NCI-H748 (cell line): ENCODE results near the gene NVL.
"Not testable (repeated sequence)": the region's sequence is repeated elsewhere in the genome, so short reads cannot be mapped to it uniquely, and the experiment has no call there.

Source experiments
- DNase-seq: peaks from one replicate; lab custom pipeline; 2025; ENCODE audit not compliant: unreplicated experiment; lab: John Stamatoyannopoulos, UW

NVL gene

GRCh38 chr1:224338150-224338838 is 8.3 kb upstream of the NVL start:
- no peak for DNase-seq

GRCh38 chr1:224333939-224334786 is 4.2 kb upstream of the NVL start:
- no peak for DNase-seq

GRCh38 chr1:224333309-224333926 is 3.4 kb upstream of the NVL start:
- peak; percentile 54 for DNase-seq

DNA sequence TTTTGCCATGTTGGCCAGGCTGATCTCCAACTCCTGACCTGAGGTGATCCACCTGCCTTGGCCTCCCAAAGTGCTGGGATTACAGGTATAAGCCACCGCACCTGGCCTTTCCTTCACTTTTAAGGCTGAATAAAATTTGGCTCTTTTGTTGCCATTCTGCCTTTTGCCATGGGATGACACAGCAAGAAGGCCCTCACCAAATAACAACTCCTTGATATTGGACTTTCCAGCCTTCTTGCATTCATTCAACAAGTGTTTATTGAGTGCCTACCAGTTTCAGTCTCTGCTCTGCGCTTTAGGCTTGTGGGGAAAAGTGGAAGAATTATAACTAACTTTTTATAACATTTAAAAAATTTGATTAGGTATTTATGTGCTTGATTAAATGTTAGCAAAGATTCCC is 1.9 kb upstream of the NVL start:
- no peak for DNase-seq

- no peak for DNase-seq
Measured at GRCh38 chr1:224331326-224331725, 1.4 kb upstream of the NVL start.

DNA sequence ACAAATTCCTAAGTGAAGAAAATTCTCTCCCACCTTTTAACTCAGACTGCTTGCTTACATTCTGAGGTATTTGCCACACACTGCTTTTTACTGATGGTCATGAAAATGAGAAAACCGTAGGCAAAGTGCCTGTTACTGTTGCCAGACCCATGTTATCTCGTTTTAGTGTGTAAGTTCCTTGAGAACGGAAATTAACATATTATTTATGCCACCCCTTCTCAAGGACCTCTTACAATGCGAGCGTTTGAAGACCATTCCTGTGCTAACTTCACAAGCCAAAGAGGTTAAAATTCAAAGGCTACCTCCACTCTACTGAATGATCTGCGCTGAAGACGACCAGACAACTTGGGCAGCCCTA is 509 bp downstream of the NVL start:
- no peak for DNase-seq

DNA sequence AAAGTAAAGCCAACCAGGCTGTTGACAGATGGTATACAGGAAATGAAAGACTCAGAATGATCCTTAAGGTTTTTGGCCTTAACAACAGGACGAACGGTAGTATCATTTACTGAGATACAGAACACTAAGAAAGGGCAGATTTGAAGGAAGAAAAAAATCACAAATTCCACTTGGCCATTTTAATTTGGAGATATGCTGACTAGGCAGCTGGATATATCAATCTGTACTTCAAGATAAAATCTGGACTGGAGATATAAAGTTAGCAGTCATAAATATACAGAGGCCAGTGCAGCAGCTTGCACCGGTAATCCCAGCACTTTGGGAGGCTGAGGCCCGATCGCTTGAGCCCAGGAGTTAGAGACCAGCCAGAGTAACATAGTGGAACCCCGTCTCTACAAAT is 1.3 kb downstream of the NVL start:
- no peak for DNase-seq

DNA sequence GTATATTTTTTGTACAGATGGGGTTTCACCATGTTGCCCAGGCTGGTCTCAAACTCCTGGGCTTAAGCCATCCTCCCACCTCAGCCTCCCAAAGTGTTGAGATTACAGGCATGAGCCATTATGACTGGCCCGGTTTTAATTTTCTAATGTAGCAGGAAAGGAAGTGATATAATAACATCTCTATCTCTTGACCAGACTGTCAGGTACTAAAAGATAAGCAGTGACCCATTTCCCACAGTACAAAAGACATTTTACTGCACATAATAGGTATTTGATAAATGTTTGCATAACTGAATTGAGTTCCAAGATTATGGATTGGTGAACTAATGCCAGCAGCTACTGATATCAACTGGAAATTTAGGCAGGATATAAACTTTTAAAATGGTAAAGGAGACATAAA is 4.0 kb downstream of the NVL start:
- DNase-seq: no peak

DNA sequence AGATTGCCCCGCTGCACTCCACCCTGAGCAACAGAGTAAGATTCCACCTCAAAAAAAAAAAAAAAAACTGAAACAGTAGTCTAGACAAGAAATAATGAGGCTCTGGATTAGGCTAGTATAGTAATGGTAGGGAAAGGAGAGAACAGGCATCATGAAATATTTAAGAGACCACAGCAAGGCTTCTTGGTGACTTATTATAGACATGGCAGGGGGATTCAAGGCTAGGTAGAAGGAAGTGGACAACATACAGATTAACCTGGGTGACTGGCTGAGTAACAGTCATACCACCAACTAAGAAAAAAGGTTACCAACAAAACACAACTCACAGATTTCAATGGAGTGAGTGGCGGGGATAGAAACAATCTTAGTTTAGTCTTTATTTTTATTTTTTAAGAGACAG is 8.3 kb downstream of the NVL start:
- no peak for DNase-seq

GRCh38 chr1:224317383-224318045 is 12.5 kb downstream of the NVL start:
- DNase-seq: peak; percentile 50

GRCh38 chr1:224312025-224312424 is 17.9 kb downstream of the NVL start:
- DNase-seq: no peak

DNA sequence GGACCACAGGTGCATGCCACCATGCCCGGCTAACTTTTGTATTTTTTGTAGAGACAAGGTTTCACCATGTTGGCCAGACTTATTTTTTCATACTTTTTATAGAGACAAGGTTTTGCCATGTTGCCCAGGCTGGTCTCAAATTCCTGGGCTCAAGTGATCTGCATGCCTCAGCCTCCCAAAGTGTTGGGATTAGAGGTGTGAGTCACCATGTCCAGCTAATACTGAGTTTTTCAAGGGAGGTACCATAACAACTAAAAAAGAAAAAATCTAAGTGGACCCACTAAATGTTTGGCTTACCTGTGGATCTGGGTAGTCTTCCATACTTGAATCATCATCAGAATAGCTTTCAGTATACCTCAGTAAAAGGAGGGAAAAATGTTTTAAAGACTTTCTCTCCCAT is 18.5 kb downstream of the NVL start:
- not testable (repeated sequence) for DNase-seq

DNA sequence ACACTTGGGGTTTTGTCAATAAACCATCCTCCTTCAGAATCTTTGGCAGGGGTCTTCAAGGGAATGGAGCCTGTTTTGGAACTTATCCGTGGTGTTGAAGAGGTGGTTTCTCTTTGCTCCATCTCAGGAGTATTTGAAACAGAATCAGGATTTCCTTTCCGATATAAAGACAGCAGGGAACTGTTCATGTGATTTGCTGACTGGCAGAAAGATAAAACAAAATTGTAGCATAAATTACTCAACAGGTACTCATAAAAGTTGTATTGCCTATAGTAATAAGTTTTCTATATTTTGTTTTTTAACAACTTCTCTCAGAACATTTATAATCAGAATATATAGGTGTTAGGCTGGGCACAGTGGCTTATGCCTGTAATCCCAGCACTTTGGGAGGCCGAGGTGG is 21.9 kb downstream of the NVL start:
- no peak for DNase-seq

DNA sequence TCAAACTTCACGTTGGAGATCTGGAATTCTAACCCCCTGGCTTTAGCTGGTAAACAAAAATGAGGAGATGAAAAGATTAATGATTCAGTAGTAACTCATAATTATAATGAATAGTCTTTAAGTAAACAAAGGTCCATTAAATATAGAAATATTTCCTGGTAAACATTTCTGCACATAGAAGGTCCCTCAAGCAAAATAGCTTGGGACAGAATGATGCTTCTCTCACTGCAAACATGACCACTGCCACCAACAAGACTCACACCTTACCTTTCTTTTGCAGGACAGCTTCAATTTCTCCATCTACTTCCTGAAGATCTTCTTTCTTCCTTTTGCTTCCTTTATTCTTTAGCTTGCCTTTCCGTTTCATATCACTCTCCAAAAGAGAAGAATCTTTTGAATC is 25.2 kb downstream of the NVL start:
- DNase-seq: no peak

GRCh38 chr1:224302947-224303346 is 27.0 kb downstream of the NVL start:
- no peak for DNase-seq

- no peak for DNase-seq
Measured at GRCh38 chr1:224301391-224301790, 28.6 kb downstream of the NVL start.

DNA sequence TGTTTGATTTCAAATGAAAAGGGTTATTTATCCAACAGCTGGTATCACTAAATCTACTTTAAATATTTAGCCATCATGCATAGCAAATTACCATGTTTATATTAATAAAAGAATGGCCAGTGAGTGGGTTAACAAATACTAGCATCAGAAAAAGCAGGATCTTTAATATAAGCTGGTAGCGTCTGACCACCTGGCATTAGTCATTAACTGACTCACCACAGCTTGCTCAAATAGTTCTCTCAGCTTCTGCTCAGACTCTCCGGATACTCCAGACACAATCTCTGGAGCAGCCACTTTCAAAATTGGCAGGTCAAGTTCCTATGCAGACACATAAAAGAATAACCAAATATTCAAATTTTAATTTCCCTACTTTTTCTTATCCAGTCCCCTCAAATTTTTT is 29.6 kb downstream of the NVL start:
- DNase-seq: no peak

DNA sequence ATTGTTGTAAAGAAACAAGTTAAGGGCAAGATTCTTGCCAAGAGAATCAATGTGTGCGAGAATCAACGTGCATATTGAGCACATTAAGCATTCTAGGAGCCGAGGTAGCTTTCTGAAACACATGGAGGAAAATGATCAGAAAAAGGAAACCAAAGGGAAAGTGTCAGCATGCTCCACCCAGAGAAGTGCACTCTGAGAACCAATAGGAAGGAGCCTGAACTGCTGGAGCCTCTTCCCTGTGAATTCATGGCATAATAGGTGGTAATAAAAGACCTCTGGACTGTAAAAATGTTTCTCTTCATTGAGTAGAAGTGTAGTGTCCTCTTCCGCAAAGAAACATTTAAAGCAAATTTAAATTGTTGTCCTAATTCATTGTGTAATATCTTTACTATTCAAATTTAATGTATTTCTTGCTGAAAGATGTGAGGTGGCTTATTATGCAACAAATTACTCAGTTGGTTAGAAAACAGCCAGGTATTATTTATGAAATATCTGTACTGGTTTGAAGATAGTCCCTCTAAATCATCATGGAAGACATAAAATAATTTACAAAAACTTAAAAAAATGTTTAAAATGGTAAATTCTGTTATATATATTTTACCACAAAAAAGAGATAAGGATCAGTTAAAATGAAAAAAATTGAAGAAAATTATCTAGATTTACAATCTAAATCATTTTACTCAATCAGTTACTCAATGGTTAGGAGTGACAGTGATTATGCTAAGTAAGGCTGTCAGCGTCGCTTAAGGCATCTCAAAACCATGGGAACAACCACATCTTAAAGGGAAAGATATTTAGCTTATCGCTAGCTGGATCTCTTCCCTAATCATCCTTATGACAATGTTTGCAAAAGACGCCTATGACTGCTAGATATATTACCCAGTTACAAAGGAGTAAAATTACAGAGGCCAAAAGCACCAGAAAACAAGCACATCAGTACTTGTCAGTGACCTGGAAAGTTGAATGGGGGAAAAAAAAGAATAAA is 31.3 kb downstream of the NVL start:
- no peak for DNase-seq

- no peak for DNase-seq
Measured at GRCh38 chr1:224294775-224295174, 35.2 kb downstream of the NVL start.

- no peak for DNase-seq
Measured at GRCh38 chr1:224292419-224292818, 37.6 kb downstream of the NVL start.

DNA sequence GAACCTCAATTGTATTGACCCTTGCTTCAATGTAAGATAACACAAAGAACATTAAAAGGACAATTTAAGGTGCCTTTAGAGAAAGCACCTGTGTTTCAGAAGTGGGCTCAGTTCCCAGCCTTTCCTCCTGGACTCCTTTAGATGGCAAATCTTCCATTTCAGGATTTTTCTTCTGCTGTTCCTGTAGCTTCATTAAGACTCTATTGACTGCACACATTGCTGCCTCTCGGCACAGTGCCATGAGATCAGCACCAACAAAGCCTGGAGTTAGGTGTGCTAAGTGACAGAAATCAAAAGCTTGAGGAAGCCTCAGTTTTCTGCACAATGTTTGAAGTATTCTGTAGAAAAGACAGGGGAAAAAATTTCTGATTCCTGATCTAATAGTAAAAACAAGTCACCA is 40.6 kb downstream of the NVL start:
- no peak for DNase-seq
